Epithelial cell of esophagus (primary cell): ENCODE results near the gene CABLES1.
"Not testable (repeated sequence)": the region's sequence is repeated elsewhere in the genome, so short reads cannot be mapped to it uniquely, and the experiment has no call there.

ENCODE experiments used
- DNase-seq: peaks from one replicate; pipeline ENCODE4 v3.0.0; 2010; ENCODE audit warnings: low read depth
- H3K4me3 ChIP-seq: 2 replicates; pipeline ENCODE4 v1.5.1; 2011; ENCODE audit warnings: mild to moderate bottlenecking, low read length, control low read depth
- CTCF ChIP-seq: IDR thresholded peaks from 2 replicates; pipeline ENCODE4 v1.5.1; 2011; ENCODE audit warnings: low read depth, mild to moderate bottlenecking, low read length, control low read depth, inconsistent platforms; ENCODE audit not compliant: insufficient read depth; ENCODE audit errors: missing control alignments

The CABLES1 gene

GRCh38 chr18:23105030-23105429 is 30.3 kb upstream of the CABLES1 start:
- TF ChIP-seq CTCF: no peak
- H3K4me3 ChIP-seq: no peak overlapping the region
- DNase-seq: peak; percentile 55

DNA sequence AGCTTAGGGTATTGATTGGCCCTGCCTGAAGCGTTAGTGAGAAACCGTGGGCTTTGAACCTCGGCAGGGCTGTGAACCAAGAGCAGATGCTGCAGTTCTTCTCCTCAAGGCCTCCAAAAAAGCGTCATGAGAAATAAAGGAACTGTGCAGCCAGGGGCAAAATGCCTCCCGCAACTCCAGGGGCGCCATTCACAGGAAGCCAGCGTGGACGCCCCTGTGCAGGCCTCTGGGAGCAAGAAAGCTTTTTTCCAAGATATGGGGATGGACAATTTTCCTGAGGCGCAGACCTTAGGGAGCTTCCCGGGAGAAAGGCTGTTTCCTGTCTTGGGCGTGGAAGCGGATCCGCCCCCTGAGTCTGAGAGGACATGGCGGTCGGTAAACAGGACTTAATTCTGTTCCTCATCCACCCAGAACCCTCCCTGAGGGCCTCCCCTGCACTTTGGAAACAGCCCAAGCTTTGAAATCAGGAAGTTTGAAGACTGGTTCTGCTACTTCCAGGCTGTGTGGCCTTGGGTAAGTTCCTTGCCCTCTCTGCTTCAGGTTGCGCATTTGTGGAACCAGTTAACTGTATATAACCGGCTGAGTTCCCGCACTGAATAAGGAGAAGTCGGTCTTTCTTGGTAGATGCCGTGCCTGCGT is 29.6 kb upstream of the CABLES1 start:
- no peak for TF ChIP-seq CTCF
- DNase-seq: peak; percentile 29
- no peak overlapping the region for H3K4me3 ChIP-seq

GRCh38 chr18:23106575-23106974 is 28.7 kb upstream of the CABLES1 start:
- no peak overlapping the region for H3K4me3 ChIP-seq
- peak; percentile 65 for DNase-seq
- TF ChIP-seq CTCF: no peak

GRCh38 chr18:23107718-23108117 is 27.6 kb upstream of the CABLES1 start:
- TF ChIP-seq CTCF: no peak
- no peak overlapping the region for H3K4me3 ChIP-seq
- no peak for DNase-seq

DNA sequence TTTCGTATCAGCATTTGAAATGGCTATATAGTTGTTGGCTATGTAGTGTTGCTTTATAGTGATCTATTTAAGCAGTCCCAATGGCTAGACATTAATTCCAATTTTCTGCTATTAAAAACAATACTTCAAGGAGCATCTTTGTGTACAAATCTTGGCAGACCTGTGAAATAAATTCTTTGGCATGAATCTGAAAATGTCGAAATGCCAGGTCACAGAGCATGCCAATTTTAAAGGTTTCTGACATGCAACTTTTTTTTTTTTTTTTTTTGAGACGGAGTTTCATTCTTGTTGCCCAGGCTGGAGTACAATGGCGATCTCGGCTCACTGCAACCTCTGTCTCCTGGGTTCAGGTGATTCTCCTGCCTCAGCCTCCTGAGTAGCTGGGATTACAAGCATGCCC is 26.8 kb upstream of the CABLES1 start:
- no peak overlapping the region for H3K4me3 ChIP-seq
- DNase-seq: no peak
- no peak for TF ChIP-seq CTCF

DNA sequence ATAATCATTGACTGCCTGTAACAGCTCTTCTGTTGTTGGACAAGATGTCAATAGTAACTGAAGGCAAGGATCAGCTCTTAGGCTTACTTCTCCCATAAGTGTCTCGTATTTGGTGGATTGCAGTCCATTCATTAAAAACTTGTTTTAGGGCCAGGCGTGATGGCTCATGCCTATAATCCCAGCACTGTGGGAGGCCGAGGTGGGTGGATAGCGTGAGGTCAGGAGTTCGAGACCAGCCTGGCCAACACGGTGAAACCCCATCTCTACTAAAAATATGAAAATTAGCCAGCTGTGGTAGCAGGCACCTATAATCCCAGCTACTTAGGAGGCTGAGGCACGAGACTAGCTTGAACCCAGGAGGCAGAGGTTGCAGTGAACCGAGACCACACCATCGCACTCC is 26.1 kb upstream of the CABLES1 start:
- not testable (repeated sequence) for H3K4me3 ChIP-seq, DNase-seq

GRCh38 chr18:23113576-23113975 is 21.7 kb upstream of the CABLES1 start:
- no peak for TF ChIP-seq CTCF
- peak; percentile 36 for DNase-seq
- H3K4me3 ChIP-seq: no peak overlapping the region
